ENCODE results near the gene NBPF3. TPM values are rescaled to one million over a fixed set of nuclear protein-coding genes. Genes with fewer than 3 reads are reported as not detected.

Gene NBPF3
- total RNA-seq, 2 donors from 2014 or later, result 4.7 to 8.0 TPM

DNA sequence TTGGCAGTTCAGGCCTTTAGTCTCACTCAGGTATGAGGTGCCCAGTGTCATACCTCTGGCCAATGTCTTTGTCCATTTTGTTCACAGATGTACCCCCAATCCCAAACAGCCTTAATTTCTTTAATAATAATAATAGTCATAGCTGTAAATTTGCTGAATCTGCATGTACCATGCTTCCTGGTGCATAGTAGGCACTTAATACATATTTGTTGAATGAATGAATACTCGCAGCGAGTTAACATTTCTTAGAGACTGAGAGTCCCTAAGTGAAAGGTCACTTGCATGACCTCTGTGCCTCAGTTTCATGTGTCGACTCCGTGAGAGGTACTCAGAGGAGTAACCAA lies 81.8 kb downstream of the NBPF3 start:
- DNase-seq, result no peak
- Histone ChIP-seq H3K4me3 (no peak overlapping the region), H3K9ac (ENCODE audit: low read depth in 2 of 2, low read length in 2 of 2) (no peak overlapping the region), H3K4me1 (no peaks in the 10 kb centered on the region), H3K27ac (no peak overlapping the region), H3K27me3 (no peaks in the 10 kb centered on the region), H3K36me3 (no peaks in the 10 kb centered on the region), H3K9me3 (no peaks in the 10 kb centered on the region)
- TF ChIP-seq, protein P1, sequence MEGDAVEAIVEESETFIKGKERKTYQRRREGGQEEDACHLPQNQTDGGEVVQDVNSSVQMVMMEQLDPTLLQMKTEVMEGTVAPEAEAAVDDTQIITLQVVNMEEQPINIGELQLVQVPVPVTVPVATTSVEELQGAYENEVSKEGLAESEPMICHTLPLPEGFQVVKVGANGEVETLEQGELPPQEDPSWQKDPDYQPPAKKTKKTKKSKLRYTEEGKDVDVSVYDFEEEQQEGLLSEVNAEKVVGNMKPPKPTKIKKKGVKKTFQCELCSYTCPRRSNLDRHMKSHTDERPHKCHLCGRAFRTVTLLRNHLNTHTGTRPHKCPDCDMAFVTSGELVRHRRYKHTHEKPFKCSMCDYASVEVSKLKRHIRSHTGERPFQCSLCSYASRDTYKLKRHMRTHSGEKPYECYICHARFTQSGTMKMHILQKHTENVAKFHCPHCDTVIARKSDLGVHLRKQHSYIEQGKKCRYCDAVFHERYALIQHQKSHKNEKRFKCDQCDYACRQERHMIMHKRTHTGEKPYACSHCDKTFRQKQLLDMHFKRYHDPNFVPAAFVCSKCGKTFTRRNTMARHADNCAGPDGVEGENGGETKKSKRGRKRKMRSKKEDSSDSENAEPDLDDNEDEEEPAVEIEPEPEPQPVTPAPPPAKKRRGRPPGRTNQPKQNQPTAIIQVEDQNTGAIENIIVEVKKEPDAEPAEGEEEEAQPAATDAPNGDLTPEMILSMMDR (IDR thresholded peaks at IDR 0.05), result no peak
- intact Hi-C loops (cut with DNase I), result no loop called here

DNA sequence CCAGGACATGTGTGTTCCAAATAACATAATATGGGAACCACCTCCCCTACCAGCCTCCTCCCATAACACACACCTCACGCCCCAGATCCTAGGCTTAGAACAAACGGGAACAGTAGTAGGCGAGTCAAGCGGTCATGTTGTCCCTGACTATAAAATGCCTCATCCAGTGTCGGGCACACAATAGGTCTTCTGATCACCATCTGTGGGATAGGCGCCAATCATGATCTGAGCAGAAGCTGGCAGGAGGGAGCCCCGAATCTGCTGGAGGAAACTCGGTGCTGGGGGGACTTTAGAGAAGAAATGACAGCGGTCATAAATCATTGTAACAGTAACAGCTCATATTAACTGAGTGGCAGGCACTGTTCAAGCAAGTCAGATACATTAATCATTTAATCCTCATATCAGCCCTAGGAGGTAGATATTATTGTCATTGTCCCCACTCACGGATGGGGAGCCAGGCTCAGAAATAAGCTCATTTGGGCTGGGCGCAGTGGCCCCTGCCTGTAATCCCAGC lies 82.6 kb downstream of the NBPF3 start:
- DNase-seq, result no peak
- intact Hi-C loops (cut with DNase I), result no loop called here
- Histone ChIP-seq H3K9ac (ENCODE audit: low read depth in 2 of 2, low read length in 2 of 2) (no peak overlapping the region), H3K36me3 (no peaks in the 10 kb centered on the region), H3K9me3 (no peaks in the 10 kb centered on the region), H3K27ac (no peak overlapping the region), H3K4me3 (no peak overlapping the region), H3K4me1 (no peaks in the 10 kb centered on the region), H3K27me3 (no peaks in the 10 kb centered on the region)
- TF ChIP-seq, protein P1 (IDR thresholded peaks at IDR 0.05), result no peak

DNA sequence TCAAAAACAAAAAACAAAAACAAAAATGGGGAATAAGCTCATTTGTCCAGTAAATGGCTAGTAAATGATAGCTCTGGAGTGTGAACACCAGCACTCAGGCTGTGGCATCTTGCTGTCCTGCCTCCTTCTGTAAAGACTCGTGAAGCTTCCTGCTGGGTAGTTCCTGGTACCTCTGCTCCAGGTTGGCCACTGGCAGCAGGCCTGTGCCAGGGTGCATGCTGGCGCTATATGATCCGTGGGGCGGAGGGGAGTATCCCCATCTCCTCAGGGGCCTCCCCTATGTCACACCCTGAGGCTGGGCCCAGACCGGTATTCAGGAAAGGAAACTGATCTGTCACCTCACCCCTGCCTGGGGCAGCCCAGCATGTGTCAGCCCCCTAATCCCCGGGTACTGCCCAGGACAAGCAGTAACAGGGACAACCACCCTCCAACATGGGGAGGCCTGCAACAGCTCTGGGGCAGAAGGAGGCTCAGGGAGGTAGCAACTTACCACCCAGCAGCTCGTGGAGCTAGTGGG lies 83.4 kb downstream of the NBPF3 start:
- no peak for DNase-seq
- H3K27me3 ChIP-seq, result no peaks in the 10 kb centered on the region
- no peaks in the 10 kb centered on the region for H3K4me1 ChIP-seq
- TF ChIP-seq, protein P1 (IDR thresholded peaks at IDR 0.05), result no peak
- H3K9me3 ChIP-seq, result no peaks in the 10 kb centered on the region
- intact Hi-C loops (cut with DNase I), result no loop called here
- H3K9ac ChIP-seq (ENCODE audit: low read depth in 2 of 2, low read length in 2 of 2), result no peak overlapping the region
- no peak overlapping the region for H3K27ac ChIP-seq
- H3K4me3 ChIP-seq, result no peak overlapping the region
- no peaks in the 10 kb centered on the region for H3K36me3 ChIP-seq

DNA sequence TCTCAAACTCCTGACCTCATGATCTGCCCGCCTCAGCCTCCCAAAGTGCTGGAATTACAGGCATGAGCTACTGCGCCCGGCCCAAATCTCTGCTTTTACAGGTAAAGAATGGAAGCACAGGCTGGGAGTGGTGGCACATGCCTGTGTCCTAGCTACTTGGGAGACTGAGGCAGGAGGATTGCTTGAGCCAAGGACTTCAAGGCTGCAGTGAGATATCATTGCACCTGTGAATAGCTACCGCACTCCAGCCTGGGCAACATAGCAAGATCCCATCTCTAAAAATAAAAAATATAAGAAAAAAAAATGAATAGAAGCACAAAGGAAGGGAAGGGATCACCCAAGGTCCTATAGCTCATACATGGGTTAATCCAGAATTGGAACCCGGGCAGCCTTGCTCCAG lies 84.3 kb downstream of the NBPF3 start:
- H3K4me1 ChIP-seq, result no peaks in the 10 kb centered on the region
- H3K9ac ChIP-seq (ENCODE audit: low read depth in 2 of 2, low read length in 2 of 2), result no peak overlapping the region
- no peaks in the 10 kb centered on the region for H3K36me3 ChIP-seq
- no peaks in the 10 kb centered on the region for H3K27me3 ChIP-seq
- H3K9me3 ChIP-seq, result no peaks in the 10 kb centered on the region
- no peak overlapping the region for H3K4me3 ChIP-seq
- intact Hi-C loops (cut with DNase I), result no loop called here
- no peak overlapping the region for H3K27ac ChIP-seq
- no peak for DNase-seq
- TF ChIP-seq, protein P1 (IDR thresholded peaks at IDR 0.05), result no peak

DNA sequence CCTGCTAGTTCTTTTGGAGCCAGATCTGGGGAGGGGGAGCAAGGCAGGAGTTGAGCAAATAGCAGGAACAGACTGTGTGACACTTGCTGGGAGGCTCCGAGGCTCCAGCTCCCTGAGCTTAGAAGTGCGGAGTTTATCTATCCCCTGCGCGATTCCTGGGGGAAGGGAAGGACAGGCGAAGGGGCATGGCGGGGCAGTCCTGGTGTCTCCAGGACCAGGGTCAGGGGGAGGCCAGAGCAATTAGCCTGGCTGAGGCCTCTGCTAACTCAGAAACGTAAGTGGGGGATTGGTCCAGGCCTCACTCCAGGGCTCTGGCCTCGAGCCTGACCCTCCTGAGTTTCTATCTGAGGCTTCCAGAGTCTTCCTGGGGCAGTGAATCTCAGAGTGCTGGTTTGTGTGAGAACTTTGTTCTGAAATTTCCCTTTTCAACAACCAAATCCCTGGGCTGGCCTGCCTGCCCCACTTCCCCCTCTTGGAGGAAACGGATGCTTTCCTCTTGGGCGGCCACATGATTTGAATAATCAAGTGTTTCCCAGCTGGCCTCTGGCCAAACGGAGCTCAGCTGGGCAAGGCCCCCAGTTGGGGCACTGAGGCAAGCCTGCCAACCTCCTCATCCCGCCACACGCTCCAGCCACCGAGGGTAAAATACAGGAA lies 84.9 kb downstream of the NBPF3 start:
- DNase-seq, result no peak
- Histone ChIP-seq H3K4me3 (no peak overlapping the region), H3K27ac (no peak overlapping the region), H3K27me3 (no peaks in the 10 kb centered on the region), H3K4me1 (no peaks in the 10 kb centered on the region), H3K9ac (ENCODE audit: low read depth in 2 of 2, low read length in 2 of 2) (no peak overlapping the region), H3K36me3 (no peaks in the 10 kb centered on the region), H3K9me3 (no peaks in the 10 kb centered on the region)
- intact Hi-C loops (cut with DNase I), result no loop called here
- TF ChIP-seq, protein P1 (IDR thresholded peaks at IDR 0.05), result no peak
